Measurements from ENCODE around the gene ABLIM2. TPM values are rescaled to one million over a fixed set of nuclear protein-coding genes. Genes with fewer than 3 reads are reported as not detected.

Gene ABLIM2
- polyA plus RNA-seq, 1 donor from 2014 or later = 14.9 TPM

GRCh38 chr4:7980036-7980435 is 178.6 kb downstream of the ABLIM2 start:
- Histone ChIP-seq H3K4me2 (ENCODE audit: low read length) (no peak overlapping the region), H3K27me3 (ENCODE audit: insufficient read depth, low read depth, low read length) (no peaks in the 10 kb centered on the region), H3K36me3 (ENCODE audit: insufficient read depth, low read length) (no peaks in the 10 kb centered on the region), H3K27ac (ENCODE audit: low read length) (no peak overlapping the region), H3F3A (ENCODE audit: insufficient read depth, low read length, poor library complexity, severe bottlenecking) (no peaks in the 10 kb centered on the region), H2AFZ (ENCODE audit: low read depth, low read length) (no peak overlapping the region), H3K79me2 (replicated peaks; ENCODE audit: insufficient read depth, low read length) (no peaks in the 10 kb centered on the region), H3K9me2 (ENCODE audit: insufficient read depth, low read length) (no peaks in the 10 kb centered on the region), H3K4me3 (ENCODE audit: low read length) (no peak overlapping the region), H3K9me3 (ENCODE audit: low read length) (no peaks in the 10 kb centered on the region), H4K20me1 (ENCODE audit: insufficient read depth) (no peaks in the 10 kb centered on the region), H3K9ac (ENCODE audit: low read length) (no peak overlapping the region)
- no peak for TF ChIP-seq TAF1 (IDR thresholded peaks at IDR 0.05; ENCODE audit: low read depth)
- TF ChIP-seq EZH2 (IDR thresholded peaks at IDR 0.05; ENCODE audit: borderline replicate concordance, insufficient read depth, low read length, poor library complexity, severe bottlenecking) = no peak
- TF ChIP-seq EP300 (conservative IDR thresholded peaks at IDR 0.05; ENCODE audit: poor library complexity, severe bottlenecking) = no peak
- no peak for TF ChIP-seq RAD21 (conservative IDR thresholded peaks at IDR 0.05)
- TF ChIP-seq REST (IDR thresholded peaks at IDR 0.05; ENCODE audit: borderline replicate concordance) = no peak
- no peak for TF ChIP-seq MXI1 (conservative IDR thresholded peaks at IDR 0.05; ENCODE audit: poor library complexity, severe bottlenecking)
- TF ChIP-seq POLR2AphosphoS5 (IDR thresholded peaks at IDR 0.05) = no peak
- no peak for TF ChIP-seq SMC3 (conservative IDR thresholded peaks at IDR 0.05; ENCODE audit: poor library complexity)

GRCh38 chr4:7979652-7979968 is 179.0 kb downstream of the ABLIM2 start:
- no peak overlapping the region for H3K4me2 ChIP-seq (ENCODE audit: low read length)
- no peaks in the 10 kb centered on the region for H4K20me1 ChIP-seq (ENCODE audit: insufficient read depth)
- no peak overlapping the region for H3K9ac ChIP-seq (ENCODE audit: low read length)
- H3K9me2 ChIP-seq (ENCODE audit: insufficient read depth, low read length) = no peaks in the 10 kb centered on the region
- H3K27ac ChIP-seq (ENCODE audit: low read length) = no peak overlapping the region
- no peak overlapping the region for H3K4me3 ChIP-seq (ENCODE audit: low read length)
- no peaks in the 10 kb centered on the region for H3K27me3 ChIP-seq (ENCODE audit: insufficient read depth, low read depth, low read length)
- no peaks in the 10 kb centered on the region for H3K9me3 ChIP-seq (ENCODE audit: low read length)
- no peak overlapping the region for H2AFZ ChIP-seq (ENCODE audit: low read depth, low read length)
- TF ChIP-seq RAD21 (conservative IDR thresholded peaks at IDR 0.05) (no peak), SMC3 (conservative IDR thresholded peaks at IDR 0.05; ENCODE audit: poor library complexity) (no peak), TAF1 (IDR thresholded peaks at IDR 0.05; ENCODE audit: low read depth) (no peak), POLR2AphosphoS5 (IDR thresholded peaks at IDR 0.05) (no peak), EZH2 (IDR thresholded peaks at IDR 0.05; ENCODE audit: borderline replicate concordance, insufficient read depth, low read length, poor library complexity, severe bottlenecking) (no peak), MXI1 (conservative IDR thresholded peaks at IDR 0.05; ENCODE audit: poor library complexity, severe bottlenecking) (no peak), EP300 (conservative IDR thresholded peaks at IDR 0.05; ENCODE audit: poor library complexity, severe bottlenecking) (no peak), REST (IDR thresholded peaks at IDR 0.05; ENCODE audit: borderline replicate concordance) (no peak), CTCF (IDR thresholded peaks at IDR 0.05; ENCODE audit: poor library complexity, severe bottlenecking) (no peak)
- H3K36me3 ChIP-seq (ENCODE audit: insufficient read depth, low read length) = no peaks in the 10 kb centered on the region
- H3F3A ChIP-seq (ENCODE audit: insufficient read depth, low read length, poor library complexity, severe bottlenecking) = no peaks in the 10 kb centered on the region
- H3K79me2 ChIP-seq (replicated peaks; ENCODE audit: insufficient read depth, low read length) = no peaks in the 10 kb centered on the region

All from neural cell (in vitro differentiated cells).